HFFc6 (cell line): ENCODE results near the gene ENTPD2. TPM values are rescaled to one million over a fixed set of nuclear protein-coding genes. Genes with fewer than 3 reads are reported as not detected.
A peak's percentile ranks its signal among the peaks of the same experiment; 100 is the strongest.

Experiments
- DNase-seq: peaks from one replicate; pipeline ENCODE4 v3.0.0-alpha.2; 2018
- H3K27ac Mint-ChIP-seq: 2 replicates; pipeline ENCODE4 v1.8.0; 2020; ENCODE audit warnings: mild to moderate bottlenecking, mixed read lengths
- H3K27me3 Mint-ChIP-seq: 2 replicates; pipeline ENCODE4 v1.8.0; 2021; ENCODE audit warnings: mild to moderate bottlenecking, moderate library complexity, mixed read lengths; ENCODE audit not compliant: insufficient read depth
- H3K36me3 Mint-ChIP-seq: 2 replicates; pipeline ENCODE4 v1.8.0; 2021; ENCODE audit warnings: low read depth, mixed read lengths
- H3K4me1 Mint-ChIP-seq: 2 replicates; pipeline ENCODE4 v1.8.0; 2020; ENCODE audit warnings: low read depth, mixed read lengths
- H3K4me3 Mint-ChIP-seq: 2 replicates; pipeline ENCODE4 v1.8.0; 2020; ENCODE audit warnings: mild to moderate bottlenecking, moderate library complexity, mixed read lengths
- H3K9me3 Mint-ChIP-seq: 2 replicates; pipeline ENCODE4 v1.8.0; 2020; ENCODE audit warnings: mild to moderate bottlenecking, mixed read lengths
- CTCF ChIP-seq: fragments of 200-600 bp; sonication (generic); IDR thresholded peaks from 2 replicates; pipeline ENCODE4 v1.5.0; 2021; ENCODE audit warnings: antibody characterized with exemption, mild to moderate bottlenecking
- total RNA-seq, 6 experiments: library from RNA; stranded (reverse); fragmentation: NEBNext Ultra II Directional; extraction: Animal tissue kit (Norgen Biotek cat#: 25700); gene quantifications; 2 replicates in 1 of 6; 3 replicates in 5 of 6; pipeline ENCODE4 v1.2.3, GENCODE V29; 2021

Gene ENTPD2
- total RNA-seq, 6 experiments from 2014 or later: 0.12 to 0.28 (median 0.16) TPM; not detected in 3

DNA sequence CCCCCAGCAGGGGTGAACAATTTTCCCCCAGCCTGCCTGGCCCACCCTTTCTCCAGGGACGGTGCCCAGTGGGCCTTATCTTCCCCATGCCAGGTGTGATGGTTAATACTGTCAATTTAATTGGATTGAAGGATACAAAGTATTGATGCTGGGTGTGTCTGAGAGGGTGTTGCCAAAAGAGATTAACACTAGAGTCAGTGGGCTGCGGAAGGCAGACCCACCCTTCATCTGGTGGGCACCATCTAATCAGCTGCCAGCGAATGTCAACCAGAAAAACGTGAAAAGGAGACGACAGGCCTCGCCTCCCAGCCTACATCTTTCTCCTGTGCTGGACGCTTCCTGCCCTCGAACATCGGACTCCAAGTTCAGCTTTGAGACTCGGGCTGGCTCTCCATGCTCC, 16.4 kb downstream of the ENTPD2 start:
- TF ChIP-seq CTCF: no peak
- Mint-ChIP-seq H3K4me1 (no peaks in the 10 kb centered on the region), H3K9me3 (no peaks in the 10 kb centered on the region), H3K4me3 (no peak overlapping the region), H3K36me3 (no peaks in the 10 kb centered on the region), H3K27ac (no peak overlapping the region), H3K27me3 (no peaks in the 10 kb centered on the region; the same call in 1 of the 2 replicates)
- no peak for DNase-seq

DNA sequence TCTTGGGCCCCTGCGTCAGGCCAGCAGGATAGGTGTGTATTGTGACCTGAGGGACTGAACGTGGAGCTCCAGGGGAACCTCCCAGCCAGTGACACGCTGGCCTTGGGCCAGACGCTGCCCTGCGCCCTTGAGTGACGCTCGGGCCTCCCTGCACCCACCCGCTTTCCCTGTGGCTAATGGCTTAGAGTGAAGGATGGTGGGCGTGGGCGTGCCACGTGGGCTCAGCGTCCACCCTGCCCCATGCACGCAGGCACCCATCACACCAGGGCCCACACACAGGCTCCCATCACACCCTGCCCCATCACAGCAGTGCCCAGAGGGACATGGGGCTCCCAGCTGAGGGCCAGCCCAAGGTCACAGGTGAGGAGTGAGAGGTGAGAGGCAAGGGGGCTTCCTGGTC, 16.8 kb downstream of the ENTPD2 start:
- no peak overlapping the region for H3K4me3 Mint-ChIP-seq
- no peak overlapping the region for H3K27ac Mint-ChIP-seq
- no peaks in the 10 kb centered on the region for H3K9me3 Mint-ChIP-seq
- DNase-seq: no peak
- H3K27me3 Mint-ChIP-seq: no peaks in the 10 kb centered on the region; the same call in 1 of the 2 replicates
- H3K36me3 Mint-ChIP-seq: no peaks in the 10 kb centered on the region
- H3K4me1 Mint-ChIP-seq: no peaks in the 10 kb centered on the region
- TF ChIP-seq CTCF: no peak

GRCh38 chr9:137035937-137036336, 17.9 kb downstream of the ENTPD2 start:
- no peak overlapping the region for H3K4me3 Mint-ChIP-seq
- no peaks in the 10 kb centered on the region for H3K36me3 Mint-ChIP-seq
- no peak for TF ChIP-seq CTCF
- no peaks in the 10 kb centered on the region for H3K9me3 Mint-ChIP-seq
- DNase-seq: no peak
- no peaks in the 10 kb centered on the region; the same call in 1 of the 2 replicates for H3K27me3 Mint-ChIP-seq
- no peaks in the 10 kb centered on the region for H3K4me1 Mint-ChIP-seq
- H3K27ac Mint-ChIP-seq: no peak overlapping the region

DNA sequence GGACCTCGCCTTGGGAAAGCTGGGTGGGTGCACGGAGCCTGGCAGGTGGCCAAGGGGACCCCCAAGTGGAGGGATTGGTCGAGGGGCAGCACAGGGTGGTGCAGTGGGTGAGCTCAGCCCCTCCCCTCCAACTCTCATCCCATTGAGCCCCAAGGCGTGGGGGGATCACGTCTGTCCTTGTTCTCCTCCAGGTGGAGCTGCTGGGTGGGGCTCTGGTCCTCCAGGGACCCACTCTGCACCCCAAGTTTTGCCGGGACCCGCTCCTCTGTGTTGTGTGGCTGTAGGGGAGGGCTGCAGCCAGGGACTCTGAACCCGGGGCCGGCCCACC, 18.4 kb downstream of the ENTPD2 start:
- no peak overlapping the region for H3K27ac Mint-ChIP-seq
- no peaks in the 10 kb centered on the region for H3K9me3 Mint-ChIP-seq
- peak; percentile 60 for TF ChIP-seq CTCF
- no peaks in the 10 kb centered on the region for H3K36me3 Mint-ChIP-seq
- H3K4me3 Mint-ChIP-seq: no peak overlapping the region
- DNase-seq: no peak
- H3K4me1 Mint-ChIP-seq: no peaks in the 10 kb centered on the region
- H3K27me3 Mint-ChIP-seq: no peaks in the 10 kb centered on the region; the same call in 1 of the 2 replicates

DNA sequence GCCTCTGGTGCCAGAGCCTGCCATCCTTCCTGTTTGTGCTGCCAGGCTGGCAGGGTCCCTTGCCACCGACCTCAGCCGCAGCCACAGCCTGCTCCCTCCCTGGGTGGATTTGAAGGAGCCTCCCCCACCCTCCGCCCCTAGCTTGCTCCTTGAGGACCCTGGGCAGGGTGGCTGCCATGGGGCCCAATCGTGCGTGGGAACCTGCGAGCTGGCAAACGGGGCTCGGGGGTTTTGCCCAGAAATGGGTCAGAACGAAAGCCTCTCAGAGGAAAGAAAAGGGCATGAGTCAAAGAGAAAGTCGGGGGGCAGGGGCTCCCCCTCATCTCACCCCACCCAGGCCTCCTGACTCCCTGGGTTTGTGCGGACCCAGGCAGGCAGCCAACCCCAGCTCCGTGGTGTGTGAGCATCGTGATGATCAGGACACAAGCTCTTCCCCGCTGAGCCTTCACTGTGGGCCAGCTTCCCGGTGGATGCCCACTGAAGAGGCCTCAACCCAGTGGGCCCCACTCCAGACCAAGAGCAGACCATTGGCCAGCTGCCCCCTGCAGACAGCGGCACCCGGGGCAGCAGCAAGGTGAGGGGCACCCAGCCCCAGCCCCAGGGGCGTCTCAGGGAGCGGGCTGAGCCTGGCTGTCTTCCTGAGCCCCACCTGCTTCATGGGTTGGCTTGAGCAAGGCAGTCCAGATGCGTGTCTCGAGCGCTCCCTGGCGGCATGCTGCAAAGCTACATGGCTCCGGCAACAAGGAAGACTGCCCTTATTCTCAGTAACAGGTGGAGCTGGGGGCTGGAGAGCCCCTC, 19.0 kb downstream of the ENTPD2 start:
- Mint-ChIP-seq H3K9me3 (no peaks in the 10 kb centered on the region), H3K4me3 (no peak overlapping the region), H3K27me3 (no peaks in the 10 kb centered on the region; the same call in 1 of the 2 replicates), H3K27ac (no peak overlapping the region), H3K4me1 (no peaks in the 10 kb centered on the region), H3K36me3 (no peaks in the 10 kb centered on the region)
- DNase-seq: peak; percentile 65
- TF ChIP-seq CTCF: peak; percentile 89
